CD4-positive, alpha-beta T cell (primary cell): ENCODE results near the gene ALOX5AP. TPM values are rescaled to one million over a fixed set of nuclear protein-coding genes. Genes with fewer than 3 reads are reported as not detected.

Experiments
- ATAC-seq: fragments of 200-7000 bp; cut with Tn5 transposase; one replicate; pipeline ENCODE4 v1.10.0; 2022; ENCODE audit warnings: mild to moderate bottlenecking; ENCODE audit not compliant: poor library complexity
- CTCF ChIA-PET: fragments of 350-600 bp; sonication (Branson Sonifier 250); formaldehyde crosslinking; loops from one replicate; lab custom pipeline; 2021; ENCODE audit warnings: antibody characterized with exemption, inconsistent platforms; lab: Charles Lee
- POLR2A ChIA-PET: fragments of 350-600 bp; sonication (Branson Sonifier 250); formaldehyde crosslinking; loops from one replicate; lab custom pipeline; 2021; ENCODE audit warnings: antibody characterized with exemption, inconsistent platforms; lab: Charles Lee
- DNase-seq, 14 experiments: peaks; one replicate each; pipeline ENCODE4 v3.0.0-alpha.2; 2013 to 2020; ENCODE audit warnings: mixed read lengths in 2 of 14
- H3K27ac ChIP-seq, 2 donors: one replicate each; pipeline versions ENCODE4 v1.5.1 to v1.7.0; 2013; ENCODE audit warnings: low read length in 2 of 2, low read depth in 1 of 2, mild to moderate bottlenecking in 1 of 2
- H3K27me3 ChIP-seq, 2 experiments: 1 replicate in 1 of 2; 2 replicates in 1 of 2; pipeline versions ENCODE4 v1.6.1 to v1.7.0; 2013; ENCODE audit warnings: low read length in 2 of 2, control low read depth in 1 of 2, mild to moderate bottlenecking in 1 of 2, moderate library complexity in 1 of 2; ENCODE audit not compliant: insufficient read depth in 2 of 2, control insufficient read depth in 1 of 2
- H3K36me3 ChIP-seq: one replicate; pipeline ENCODE4 v1.6.1; 2013; ENCODE audit warnings: low read length, control low read depth; ENCODE audit not compliant: insufficient read depth
- H3K4me1 ChIP-seq: one replicate; pipeline ENCODE4 v1.6.1; 2013; ENCODE audit warnings: low read length, control low read depth; ENCODE audit not compliant: insufficient read depth
- H3K4me3 ChIP-seq: one replicate; pipeline ENCODE4 v1.5.1; 2013; ENCODE audit warnings: mild to moderate bottlenecking, low read length, moderate library complexity
- H3K9me3 ChIP-seq, 2 experiments: 1 replicate in 1 of 2; 2 replicates in 1 of 2; pipeline versions ENCODE4 v1.6.1 to v1.7.0; 2013; ENCODE audit warnings: low read length in 2 of 2, mild to moderate bottlenecking in 2 of 2, control low read depth in 1 of 2, moderate library complexity in 1 of 2; ENCODE audit not compliant: control insufficient read depth in 1 of 2, insufficient read depth in 1 of 2
- H3K27ac Mint-ChIP-seq: one replicate; pipeline ENCODE4 v1.8.0; 2020; ENCODE audit warnings: mixed read lengths
- H3K27me3 Mint-ChIP-seq: one replicate; pipeline ENCODE4 v1.8.0; 2021; ENCODE audit warnings: mixed read lengths
- H3K36me3 Mint-ChIP-seq: one replicate; pipeline ENCODE4 v1.8.0; 2021; ENCODE audit warnings: low read depth, mixed read lengths
- H3K4me1 Mint-ChIP-seq: one replicate; pipeline ENCODE4 v1.8.0; 2021; ENCODE audit warnings: low read depth, mixed read lengths
- H3K4me3 Mint-ChIP-seq: one replicate; pipeline ENCODE4 v1.8.0; 2020; ENCODE audit warnings: mild to moderate bottlenecking, mixed read lengths
- H3K9me3 Mint-ChIP-seq: one replicate; pipeline ENCODE4 v1.8.0; 2020; ENCODE audit warnings: mixed read lengths
- CTCF ChIP-seq: fragments of 200-600 bp; IDR thresholded peaks from one replicate; pipeline ENCODE4 v1.8.0; 2022; ENCODE audit warnings: antibody characterized with exemption, mild to moderate bottlenecking
- intact Hi-C, 2 experiments: fragments of 100-400 bp; cut with DNase I in 1 of 2; cut with micrococcal nuclease in 1 of 2; formaldehyde crosslinking; loops; one replicate each; pipeline versions ENCODE4 v1.15.1 to v1.9.0; 2023 to 2025; cut with DNase I, micrococcal nuclease
- total RNA-seq, 174 experiments: library from RNA in 2 of 174; stranded (reverse) in 2 of 174; gene quantifications; one replicate each; pipeline ENCODE4 v1.2.3 and lab custom pipeline; 2021 to 2026

ALOX5AP gene
- total RNA-seq, 2 experiments from 2014 or later: 16.5 to 19.0 TPM

- Histone ChIP-seq H3K4me3 (no peak overlapping the region), H3K4me1 (no peaks in the 10 kb centered on the region), H3K27me3 (no peaks in the 10 kb centered on the region), H3K36me3 (no peaks in the 10 kb centered on the region), H3K27ac (no peak overlapping the region), H3K9me3 (no peaks in the 10 kb centered on the region)
- Mint-ChIP-seq H3K27ac (no peak overlapping the region), H3K9me3 (no peaks in the 10 kb centered on the region), H3K4me1 (no peaks in the 10 kb centered on the region), H3K36me3 (no peaks in the 10 kb centered on the region), H3K27me3 (no peaks in the 10 kb centered on the region), H3K4me3 (no peak overlapping the region)
- intact Hi-C loops: no loop called here
- ChIA-PET POLR2A (no interaction called here), CTCF (no interaction called here)
- ATAC-seq (no peak), DNase-seq (no peak)
- no peak for TF ChIP-seq CTCF
Measured at GRCh38 chr13:30704596-30704995, 30.7 kb upstream of the ALOX5AP start.

GRCh38 chr13:30705680-30706079, 29.7 kb upstream of the ALOX5AP start:
- no peaks in the 10 kb centered on the region for H3K36me3 Mint-ChIP-seq
- no peaks in the 10 kb centered on the region for H3K27me3 Mint-ChIP-seq
- CTCF ChIA-PET: interaction anchor here (0.7 kb wide), 1 partner anchor 762 kb away, joined by 3 read pairs; no protein-coding TSS in a partner anchor

GRCh38 chr13:30708541-30708940, 26.8 kb upstream of the ALOX5AP start:
- Histone ChIP-seq H3K27ac (no peak overlapping the region), H3K27me3 (no peaks in the 10 kb centered on the region), H3K36me3 (no peaks in the 10 kb centered on the region), H3K4me1 (no peaks in the 10 kb centered on the region), H3K9me3 (no peaks in the 10 kb centered on the region), H3K4me3 (no peak overlapping the region)
- no peaks in the 10 kb centered on the region for H3K27me3 Mint-ChIP-seq
- CTCF ChIA-PET: interaction anchor here (1.0 kb wide), 1 partner anchor 9 kb away, joined by 4 read pairs; no protein-coding TSS in a partner anchor
- DNase-seq (no peak), ATAC-seq (no peak)
- no peaks in the 10 kb centered on the region for H3K36me3 Mint-ChIP-seq
- TF ChIP-seq CTCF: no peak
- intact Hi-C loops: loop anchor here in 1 of 2 experiments (5.0 kb wide), 1 partner anchor 49 kb away; no protein-coding TSS in a partner anchor
- POLR2A ChIA-PET: no interaction called here
- H3K4me3 Mint-ChIP-seq: no peak overlapping the region
- no peaks in the 10 kb centered on the region for H3K4me1 Mint-ChIP-seq
- H3K9me3 Mint-ChIP-seq: no peaks in the 10 kb centered on the region
- no peak overlapping the region for H3K27ac Mint-ChIP-seq

More at GRCh38 chr13:30705680-30706079, 29.7 kb upstream of the ALOX5AP start:
- Mint-ChIP-seq H3K27ac (no peak overlapping the region), H3K4me1 (no peaks in the 10 kb centered on the region), H3K4me3 (no peak overlapping the region), H3K9me3 (no peaks in the 10 kb centered on the region)
- Histone ChIP-seq H3K36me3 (no peaks in the 10 kb centered on the region), H3K27me3 (no peaks in the 10 kb centered on the region), H3K27ac (no peak overlapping the region), H3K4me1 (no peaks in the 10 kb centered on the region), H3K4me3 (no peak overlapping the region), H3K9me3 (no peaks in the 10 kb centered on the region)
- POLR2A ChIA-PET: no interaction called here
- DNase-seq (no peak), ATAC-seq (no peak)
- no peak for TF ChIP-seq CTCF
- intact Hi-C loops: loop anchor here in 1 of 2 experiments (5.0 kb wide), 1 partner anchor 52 kb away; no protein-coding TSS in a partner anchor
